ENCODE results near the gene DYNC2LI1. TPM values are rescaled to one million over a fixed set of nuclear protein-coding genes. Genes with fewer than 3 reads are reported as not detected.

Gene DYNC2LI1
- total and polyA plus RNA-seq, 5 experiments from 2014 or later, result 4.9 to 6.7 (median 5.8) TPM

- Mint-ChIP-seq H3K9me3 (no peaks in the 10 kb centered on the region), H3K4me1 (peaks cover 12 to 19% (median 14%) of the 10 kb centered on the region in 4 donors), H3K4me3 (peak overlapping the region; percentile 90 to 98 (median 97)), H3K36me3 (peaks cover 4 to 8% (median 5%) of the 10 kb centered on the region in 3 donors), H3K27ac (peak overlapping the region in 6 of 10 donors; percentile 20 to 98 (median 85)), H3K27me3 (peaks cover 0 to 9% (median 0%) of the 10 kb centered on the region in 5 donors)
- POLR2A ChIA-PET, result interaction anchor here (1.2 to 1.5 kb wide), 3 partner anchors 10 to 179 kb away, joined by 3 to 7 read pairs (median 3); partner anchors contain the start of genes PLEKHH2 and THADA
- DNase-seq, result no peak
- no peak for ATAC-seq
Observed at GRCh38 chr2:43774617-43775016, 778 bp downstream of the DYNC2LI1 start.

- Mint-ChIP-seq H3K4me3 (peak overlapping the region in 1 of 10 donors; percentile 24), H3K4me1 (peaks cover 13 to 20% (median 17%) of the 10 kb centered on the region in 4 donors), H3K36me3 (peaks cover 5 to 13% (median 5%) of the 10 kb centered on the region in 3 donors), H3K27me3 (no peaks in the 10 kb centered on the region), H3K9me3 (no peaks in the 10 kb centered on the region), H3K27ac (no peak overlapping the region)
- DNase-seq (no peak), ATAC-seq (no peak)
- POLR2A ChIA-PET, result no interaction called here
Observed at GRCh38 chr2:43776324-43776723, 2.5 kb downstream of the DYNC2LI1 start.

DNA sequence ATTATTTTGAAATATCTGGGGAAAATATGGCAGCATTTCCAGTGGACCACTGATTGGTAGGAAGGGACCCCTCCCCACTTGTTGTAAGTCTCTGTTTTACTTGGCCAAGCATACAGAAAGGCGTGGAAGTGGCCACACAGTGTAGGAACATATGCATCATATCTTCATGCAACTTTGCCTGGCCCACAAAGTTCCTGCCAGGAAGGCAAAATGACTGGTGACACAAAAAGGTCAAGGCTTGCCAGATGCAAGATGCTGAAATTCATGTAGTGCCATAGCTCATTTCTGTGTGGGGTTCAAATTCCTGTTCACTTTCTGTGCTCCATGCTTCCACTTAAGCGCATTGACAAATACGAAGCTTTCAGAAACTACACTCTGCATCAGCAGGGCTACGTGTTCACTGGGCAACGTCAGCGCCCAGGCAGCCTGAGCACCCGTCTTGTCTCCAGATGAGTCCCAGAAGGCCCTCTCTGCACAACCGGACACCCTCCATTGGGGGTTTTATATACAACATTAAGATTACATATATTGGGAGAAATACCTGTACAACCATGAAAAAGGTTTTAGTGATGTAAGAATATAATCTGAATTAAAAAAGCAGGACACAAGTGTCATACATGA is 3.6 kb downstream of the DYNC2LI1 start:
- POLR2A ChIA-PET, result no interaction called here
- Mint-ChIP-seq H3K4me3 (no peak overlapping the region), H3K27ac (no peak overlapping the region), H3K4me1 (peaks cover 13 to 20% (median 17%) of the 10 kb centered on the region in 4 donors), H3K9me3 (no peaks in the 10 kb centered on the region), H3K27me3 (no peaks in the 10 kb centered on the region), H3K36me3 (peaks cover 5 to 15% (median 9%) of the 10 kb centered on the region in 3 donors)
- ATAC-seq (no peak), DNase-seq (no peak)

DNA sequence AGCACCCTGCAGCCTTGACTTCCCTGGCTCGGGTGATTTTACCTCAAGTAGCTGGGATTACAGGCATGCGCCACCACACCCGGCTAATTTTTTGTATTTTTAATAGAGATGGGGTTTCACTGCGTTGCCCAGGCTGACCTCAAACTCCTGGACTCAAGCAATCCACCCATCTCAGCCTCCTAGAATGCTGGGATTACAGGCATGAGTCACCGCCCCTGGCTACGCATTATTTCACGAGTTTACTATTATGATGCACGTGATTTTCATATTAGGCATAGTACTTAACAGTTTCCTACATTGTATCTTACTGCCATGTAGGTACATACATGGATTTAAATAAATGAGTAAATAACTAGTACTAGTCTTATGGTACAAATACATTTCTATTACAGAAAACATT is 4.4 kb downstream of the DYNC2LI1 start:
- ATAC-seq (no peak), DNase-seq (no peak)
- POLR2A ChIA-PET, result no interaction called here
- H3K27ac Mint-ChIP-seq, result no peak overlapping the region
- no peak overlapping the region for H3K4me3 Mint-ChIP-seq
- peaks cover 13 to 20% (median 16%) of the 10 kb centered on the region in 4 donors for H3K4me1 Mint-ChIP-seq
- peaks cover 5 to 15% (median 9%) of the 10 kb centered on the region in 3 donors for H3K36me3 Mint-ChIP-seq
- no peaks in the 10 kb centered on the region for H3K9me3 Mint-ChIP-seq
- H3K27me3 Mint-ChIP-seq, result no peaks in the 10 kb centered on the region

GRCh38 chr2:43787895-43788294 is 14.1 kb downstream of the DYNC2LI1 start:
- no peak overlapping the region for H3K27ac Mint-ChIP-seq
- H3K36me3 Mint-ChIP-seq, result peaks cover 0 to 23% (median 10%) of the 10 kb centered on the region in 3 donors
- H3K9me3 Mint-ChIP-seq, result no peaks in the 10 kb centered on the region
- no peak for ATAC-seq
- POLR2A ChIA-PET, result no interaction called here
- H3K27me3 Mint-ChIP-seq, result no peaks in the 10 kb centered on the region
- H3K4me3 Mint-ChIP-seq, result no peak overlapping the region
- DNase-seq, result no peak
- no peaks in the 10 kb centered on the region for H3K4me1 Mint-ChIP-seq

- H3K27ac Mint-ChIP-seq, result no peak overlapping the region
- no peaks in the 10 kb centered on the region for H3K27me3 Mint-ChIP-seq
- H3K4me3 Mint-ChIP-seq, result no peak overlapping the region
- ATAC-seq (no peak), DNase-seq (no peak)
- POLR2A ChIA-PET, result no interaction called here
- peaks cover 0 to 23% (median 14%) of the 10 kb centered on the region in 3 donors for H3K36me3 Mint-ChIP-seq
- H3K4me1 Mint-ChIP-seq, result no peaks in the 10 kb centered on the region
- H3K9me3 Mint-ChIP-seq, result no peaks in the 10 kb centered on the region
Observed at GRCh38 chr2:43788646-43789045, 14.8 kb downstream of the DYNC2LI1 start.

DNA sequence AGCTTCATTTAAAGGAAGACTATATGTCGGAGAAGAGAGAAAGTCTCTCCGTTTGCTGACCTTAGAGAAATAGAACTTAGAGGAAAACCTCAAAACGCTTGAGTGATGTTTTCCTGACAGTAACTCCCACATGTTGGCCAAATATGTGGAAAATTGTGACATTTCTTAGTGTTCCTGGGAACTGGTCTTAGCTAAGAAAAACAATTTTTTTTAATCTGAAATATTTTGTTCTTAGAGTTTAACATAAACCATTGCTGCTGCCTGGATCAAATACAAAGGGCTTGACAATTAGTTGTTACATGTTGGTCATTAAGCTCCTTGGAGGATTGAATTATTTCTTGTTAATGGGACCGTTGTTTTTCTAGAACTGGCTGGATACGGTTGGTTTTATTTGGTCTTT is 16.3 kb downstream of the DYNC2LI1 start:
- Mint-ChIP-seq H3K9me3 (no peaks in the 10 kb centered on the region), H3K4me1 (no peaks in the 10 kb centered on the region), H3K4me3 (no peak overlapping the region), H3K27ac (no peak overlapping the region), H3K27me3 (no peaks in the 10 kb centered on the region), H3K36me3 (peaks cover 0 to 32% (median 18%) of the 10 kb centered on the region in 3 donors)
- POLR2A ChIA-PET, result interaction anchor here (0.8 kb wide), 1 partner anchor 20 kb away, joined by 4 read pairs; no protein-coding TSS in a partner anchor
- ATAC-seq, result no peak
- DNase-seq, result no peak

DNA sequence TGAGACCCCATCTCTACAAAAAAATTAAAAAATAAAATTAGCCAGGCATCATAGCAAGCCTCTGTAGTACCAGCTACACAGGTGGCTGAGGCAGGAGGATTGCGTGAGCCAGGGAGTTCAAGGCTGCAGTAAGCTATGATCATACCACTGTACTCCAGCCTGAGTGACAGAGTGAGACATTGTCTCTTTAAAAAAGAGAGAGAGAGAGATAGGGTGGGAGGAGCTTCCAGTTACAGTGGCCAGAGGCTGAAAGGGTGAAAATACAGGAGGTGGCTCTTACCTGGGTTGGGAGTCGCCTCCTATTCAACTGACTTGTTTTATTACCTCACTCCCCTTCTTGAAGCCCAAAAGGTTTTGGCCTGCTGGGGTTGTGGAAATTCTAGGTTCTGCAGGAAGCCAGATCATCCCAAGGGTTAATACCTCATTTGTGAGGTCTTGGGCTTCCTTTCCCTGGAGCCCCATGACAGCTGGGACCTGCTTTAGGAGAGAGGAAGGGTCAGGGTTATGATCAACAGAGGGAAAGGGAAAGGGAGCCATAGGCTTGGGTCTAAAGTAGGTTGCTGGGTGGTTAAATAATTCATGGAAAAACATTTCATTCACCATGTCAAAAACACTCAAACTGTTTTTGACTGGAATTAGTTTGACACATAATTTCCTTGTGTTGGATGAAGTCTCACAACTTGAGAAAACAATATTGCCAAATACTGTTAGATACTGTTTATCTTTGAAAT is 17.4 kb downstream of the DYNC2LI1 start:
- no peak overlapping the region for H3K4me3 Mint-ChIP-seq
- H3K36me3 Mint-ChIP-seq, result peaks cover 0 to 37% (median 24%) of the 10 kb centered on the region in 3 donors
- no peaks in the 10 kb centered on the region for H3K9me3 Mint-ChIP-seq
- no peaks in the 10 kb centered on the region for H3K27me3 Mint-ChIP-seq
- POLR2A ChIA-PET, result no interaction called here
- no peak for DNase-seq
- no peaks in the 10 kb centered on the region for H3K4me1 Mint-ChIP-seq
- ATAC-seq, result no peak
- no peak overlapping the region for H3K27ac Mint-ChIP-seq

DNA sequence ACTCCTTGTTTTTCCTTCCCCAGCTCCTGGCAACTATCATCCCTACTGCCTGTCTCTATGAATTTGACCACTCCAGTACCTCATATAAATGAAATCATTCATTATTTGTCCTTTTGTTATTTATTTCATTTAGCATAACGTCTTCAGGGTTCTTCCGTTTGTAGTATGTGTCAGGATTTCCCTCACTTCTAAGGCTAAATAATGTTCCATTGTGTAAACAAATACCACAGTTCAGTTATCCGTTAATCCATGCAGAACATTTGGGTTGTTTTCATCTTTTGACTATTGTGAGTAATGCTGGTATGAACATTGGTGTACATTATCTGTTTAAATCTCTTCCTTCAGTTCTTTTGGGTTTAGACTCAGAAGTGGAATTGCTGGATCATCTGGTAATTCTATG is 18.8 kb downstream of the DYNC2LI1 start:
- H3K4me1 Mint-ChIP-seq, result no peaks in the 10 kb centered on the region
- POLR2A ChIA-PET, result no interaction called here
- peaks cover 0 to 36% (median 28%) of the 10 kb centered on the region in 3 donors for H3K36me3 Mint-ChIP-seq
- no peak for ATAC-seq
- H3K9me3 Mint-ChIP-seq, result no peaks in the 10 kb centered on the region
- no peak overlapping the region for H3K4me3 Mint-ChIP-seq
- DNase-seq, result no peak
- no peaks in the 10 kb centered on the region for H3K27me3 Mint-ChIP-seq
- peak overlapping the region in 1 of 10 donors; percentile 11 for H3K27ac Mint-ChIP-seq

DNA sequence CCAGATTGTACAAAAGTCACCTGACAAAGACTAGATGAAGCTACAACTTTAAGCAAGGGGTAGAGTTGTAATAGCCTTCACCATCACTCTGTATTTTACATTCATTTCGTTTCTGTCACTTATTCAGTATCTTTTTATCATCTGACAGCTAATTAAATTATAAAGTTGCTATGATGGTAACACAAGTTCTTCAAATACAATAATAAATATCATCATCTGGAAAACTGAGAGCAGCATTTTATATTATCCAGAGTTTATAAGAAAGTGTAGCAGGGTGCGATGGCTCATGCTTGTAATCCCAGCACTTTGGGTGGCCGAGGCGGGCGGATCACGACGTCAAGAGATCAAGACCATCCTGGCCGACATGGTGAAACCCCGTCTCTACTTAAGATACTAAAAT is 21.1 kb downstream of the DYNC2LI1 start:
- no peaks in the 10 kb centered on the region for H3K4me1 Mint-ChIP-seq
- no peaks in the 10 kb centered on the region for H3K27me3 Mint-ChIP-seq

GRCh38 chr2:43796206-43796605 is 22.4 kb downstream of the DYNC2LI1 start:
- peaks cover 0 to 19% (median 19%) of the 10 kb centered on the region in 3 donors for H3K36me3 Mint-ChIP-seq
- H3K27me3 Mint-ChIP-seq, result no peaks in the 10 kb centered on the region
- DNase-seq (no peak), ATAC-seq (no peak)
- H3K9me3 Mint-ChIP-seq, result no peaks in the 10 kb centered on the region
- no peak overlapping the region for H3K4me3 Mint-ChIP-seq
- POLR2A ChIA-PET, result no interaction called here
- no peaks in the 10 kb centered on the region for H3K4me1 Mint-ChIP-seq
- H3K27ac Mint-ChIP-seq, result no peak overlapping the region

More for the DNA sequence above, 21.1 kb downstream of the DYNC2LI1 start:
- Mint-ChIP-seq H3K36me3 (peaks cover 0 to 27% (median 22%) of the 10 kb centered on the region in 3 donors), H3K27ac (no peak overlapping the region), H3K9me3 (no peaks in the 10 kb centered on the region), H3K4me3 (no peak overlapping the region)
- DNase-seq (no peak), ATAC-seq (no peak)
- POLR2A ChIA-PET, result no interaction called here

- DNase-seq, result no peak
- no peaks in the 10 kb centered on the region for H3K9me3 Mint-ChIP-seq
- H3K4me3 Mint-ChIP-seq, result no peak overlapping the region
- POLR2A ChIA-PET, result no interaction called here
- H3K36me3 Mint-ChIP-seq, result peaks cover 0 to 18% (median 17%) of the 10 kb centered on the region in 3 donors
- no peaks in the 10 kb centered on the region for H3K27me3 Mint-ChIP-seq
- no peak overlapping the region for H3K27ac Mint-ChIP-seq
- no peak for ATAC-seq
- H3K4me1 Mint-ChIP-seq, result no peaks in the 10 kb centered on the region
Observed at GRCh38 chr2:43798300-43798699, 24.5 kb downstream of the DYNC2LI1 start.

GRCh38 chr2:43800894-43801293 is 27.1 kb downstream of the DYNC2LI1 start:
- DNase-seq (no peak), ATAC-seq (no peak)
- Mint-ChIP-seq H3K9me3 (no peaks in the 10 kb centered on the region), H3K36me3 (peaks cover 0 to 19% (median 10%) of the 10 kb centered on the region in 3 donors), H3K27ac (no peak overlapping the region), H3K27me3 (no peaks in the 10 kb centered on the region), H3K4me1 (no peaks in the 10 kb centered on the region), H3K4me3 (no peak overlapping the region)
- POLR2A ChIA-PET, result no interaction called here
